Measurements from ENCODE around the gene FAM114A2.
"Not testable (repeated sequence)": the region's sequence is repeated elsewhere in the genome, so short reads cannot be mapped to it uniquely, and the experiment has no call there.

The FAM114A2 gene

DNA sequence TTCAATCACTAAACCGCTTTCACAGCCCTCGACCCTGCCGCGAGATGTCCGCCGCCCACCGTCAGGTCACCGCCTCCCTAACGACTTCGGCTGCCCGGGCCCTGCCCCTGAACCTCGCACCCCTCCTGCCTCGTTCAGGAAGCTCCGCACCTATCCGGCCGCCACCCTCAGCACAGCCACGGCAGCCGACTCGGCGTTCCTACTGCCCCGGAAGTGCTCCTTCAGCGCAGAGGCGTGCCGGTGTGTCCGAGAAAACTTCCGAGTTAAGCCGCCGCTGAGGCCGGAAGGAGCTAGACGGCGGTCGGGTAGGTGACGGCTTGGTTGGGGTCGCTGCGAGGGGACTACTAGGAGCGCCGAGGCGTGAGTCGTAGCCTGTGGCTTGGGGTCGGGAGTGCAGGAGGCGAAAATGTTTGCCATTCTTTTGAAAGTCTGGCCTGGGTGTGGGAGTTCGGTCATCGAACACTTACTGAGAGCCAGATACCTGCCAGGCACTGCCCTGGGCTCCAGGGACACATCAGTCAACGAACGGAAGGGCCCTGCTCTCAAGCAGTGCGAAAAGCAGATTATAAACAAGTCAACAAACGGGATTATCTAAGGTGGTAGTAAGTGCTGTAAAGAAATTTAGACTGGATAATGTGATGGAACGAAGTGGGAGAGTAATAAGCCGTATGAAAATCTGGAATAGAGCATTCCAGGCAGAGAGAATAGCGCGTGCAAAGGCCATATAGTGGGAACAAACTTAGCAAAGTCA is at the start of gene FAM114A2, which contains the start of gene MFAP3:
Gene FAM114A2, minus strand, starts transcription at position 204 of the 751 bp plus-strand sequence. CDS start 3,957 bp downstream, outside the sequence.
Gene MFAP3, plus strand, starts transcription at position 261 of the 751 bp plus-strand sequence. CDS start 10,756 bp downstream, outside the sequence.
- peak; percentile 69 to 77 for DNase-seq (ENCODE audit: low read depth in 1 of 2, low spot score in 1 of 2)

DNA sequence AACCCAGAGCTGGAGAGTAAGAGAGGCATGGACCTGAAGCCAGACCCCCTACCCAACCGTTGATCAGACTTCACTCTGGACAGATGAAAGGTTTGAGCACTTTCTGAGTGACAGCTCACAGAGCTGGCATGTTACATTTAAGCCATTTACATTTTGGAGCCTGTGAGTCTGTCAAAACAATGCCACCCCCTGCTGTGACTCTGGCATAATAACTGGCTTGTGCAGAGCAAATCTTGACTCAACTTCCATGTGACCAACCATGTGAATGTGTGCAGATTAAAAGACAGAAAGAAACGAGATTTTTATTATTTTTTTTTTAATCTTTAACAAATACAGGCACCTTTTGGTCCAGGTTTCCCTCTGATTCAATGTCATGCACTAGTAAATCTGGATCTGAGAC is 48.5 kb upstream of the FAM114A2 start:
- DNase-seq (ENCODE audit: low read depth in 1 of 2, low spot score in 1 of 2): no peak

DNA sequence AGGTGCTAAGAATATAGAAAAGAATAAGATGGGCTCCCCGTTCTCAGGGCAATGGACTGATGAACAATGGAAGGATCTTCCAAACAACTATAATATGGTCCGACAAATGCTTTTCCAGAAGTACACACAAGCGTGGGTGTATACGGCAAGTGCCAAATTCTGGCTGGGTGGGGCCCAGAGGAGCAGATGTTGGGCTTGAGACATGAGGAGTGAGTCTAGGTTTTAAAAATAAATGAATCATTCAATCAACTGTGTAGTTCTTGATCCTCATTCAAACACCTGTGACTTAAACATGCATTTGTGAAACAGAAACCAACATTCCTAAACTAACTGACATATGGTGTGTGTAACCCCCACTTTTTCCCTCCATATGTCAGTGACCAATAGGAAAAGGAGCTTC is 47.9 kb upstream of the FAM114A2 start:
- DNase-seq (ENCODE audit: low read depth in 1 of 2, low spot score in 1 of 2): no peak

DNA sequence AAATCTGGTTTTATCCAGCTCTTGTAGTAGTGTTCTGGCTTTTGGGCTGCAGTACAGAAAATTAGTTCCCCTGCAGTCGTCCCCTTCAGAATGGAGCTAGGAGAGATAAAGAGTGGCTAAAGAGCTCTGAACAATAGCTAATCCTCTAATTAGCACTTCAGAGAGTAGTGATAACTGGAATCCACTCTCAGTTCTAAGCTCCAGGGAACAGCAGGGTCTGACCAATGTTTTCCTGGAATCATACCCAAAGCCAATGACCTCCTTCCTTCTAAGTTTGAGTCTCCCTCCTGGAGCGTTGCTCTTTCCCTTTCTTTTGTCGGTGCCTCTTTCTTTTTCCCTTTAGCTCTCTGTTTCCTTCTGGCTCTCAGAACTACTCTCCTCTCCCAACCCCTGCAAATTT is 47.4 kb upstream of the FAM114A2 start:
- DNase-seq (ENCODE audit: low read depth in 1 of 2, low spot score in 1 of 2): no peak

DNA sequence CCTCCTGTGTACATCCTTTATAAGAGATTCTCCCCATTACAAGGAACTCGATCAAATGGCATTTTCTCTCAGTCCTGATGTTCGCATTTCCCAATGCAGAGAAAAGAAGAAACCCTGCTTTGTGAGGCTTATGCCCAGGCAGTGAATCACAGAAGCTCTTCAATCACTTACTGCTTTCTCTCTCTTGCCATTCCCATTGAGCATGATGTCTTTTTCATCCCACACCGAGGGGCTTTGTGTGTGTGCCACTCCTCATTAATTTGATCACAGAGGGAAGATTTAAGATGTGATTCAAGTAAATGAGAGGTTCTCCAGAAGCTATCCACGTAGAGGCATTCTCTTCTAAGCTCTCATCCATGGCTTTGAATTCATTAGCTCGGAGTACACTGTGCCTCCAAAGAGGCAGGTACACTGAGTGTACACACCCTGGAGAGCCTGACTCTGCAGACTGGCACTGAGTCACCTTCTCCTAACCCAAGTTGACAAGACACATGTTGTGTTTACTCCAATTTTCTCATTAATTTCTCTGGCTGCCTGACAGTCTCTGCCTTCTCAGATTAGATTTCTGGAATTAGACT is 45.4 kb upstream of the FAM114A2 start:
- DNase-seq (ENCODE audit: low read depth in 1 of 2, low spot score in 1 of 2): no peak

DNA sequence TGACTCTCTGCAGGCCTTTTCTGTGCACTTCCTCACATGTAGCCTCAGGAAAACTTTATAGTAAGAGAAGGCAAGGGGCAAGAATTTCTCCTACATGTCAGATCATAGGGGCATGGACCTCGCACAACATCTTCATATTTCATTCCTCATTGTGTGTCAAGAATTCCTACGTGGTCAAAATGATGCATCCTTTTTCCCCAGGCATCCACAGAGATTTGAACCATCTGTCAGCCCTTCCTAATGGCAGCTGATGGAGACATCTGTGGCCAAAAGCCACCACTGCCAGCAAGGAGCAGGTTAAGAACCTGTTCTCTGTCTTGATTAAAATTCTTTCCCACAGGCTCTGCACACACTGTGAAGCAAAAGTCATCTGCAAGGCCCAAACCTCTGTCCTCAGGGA is 42.5 kb upstream of the FAM114A2 start:
- no peak for DNase-seq (ENCODE audit: low read depth in 1 of 2, low spot score in 1 of 2)

DNA sequence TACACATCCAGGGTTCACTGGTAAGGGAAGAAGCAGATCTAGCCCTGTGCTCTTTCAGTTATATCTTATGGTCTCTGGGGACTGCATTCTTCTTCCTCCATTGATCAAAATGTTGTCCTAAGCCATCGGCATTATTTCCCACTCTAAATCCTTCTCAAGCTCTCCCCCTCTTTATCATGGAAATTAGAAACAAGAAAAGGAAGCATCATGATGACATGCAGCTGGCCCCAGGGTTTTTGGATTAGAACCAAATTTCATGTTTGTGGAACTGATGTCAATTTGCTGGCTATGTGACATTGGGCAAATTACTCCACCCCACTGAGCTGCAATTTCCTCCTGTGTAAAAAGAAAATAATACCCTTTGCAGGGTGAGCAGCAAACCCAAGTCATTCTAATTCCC is 39.6 kb upstream of the FAM114A2 start:
- no peak for DNase-seq (ENCODE audit: low read depth in 1 of 2, low spot score in 1 of 2)

DNA sequence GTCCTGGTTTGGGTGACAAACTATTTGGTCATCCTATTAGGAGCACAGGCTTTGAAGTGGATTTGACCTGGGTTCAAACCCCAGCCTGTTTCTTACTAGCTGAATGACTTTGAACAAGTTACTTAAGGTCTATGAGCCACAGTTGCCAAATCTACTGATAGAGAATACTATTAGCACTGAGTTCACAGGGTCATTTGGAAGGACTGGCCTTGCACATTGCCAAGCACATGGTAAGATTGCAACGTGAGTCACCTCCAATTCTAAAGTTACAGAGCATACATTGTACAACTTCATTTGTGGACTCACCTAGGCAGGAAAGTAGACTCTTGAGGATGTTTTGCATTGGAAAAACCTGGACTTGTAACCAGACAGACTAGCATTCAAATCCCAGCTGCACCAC is 39.0 kb upstream of the FAM114A2 start:
- no peak for DNase-seq (ENCODE audit: low read depth in 1 of 2, low spot score in 1 of 2)

DNA sequence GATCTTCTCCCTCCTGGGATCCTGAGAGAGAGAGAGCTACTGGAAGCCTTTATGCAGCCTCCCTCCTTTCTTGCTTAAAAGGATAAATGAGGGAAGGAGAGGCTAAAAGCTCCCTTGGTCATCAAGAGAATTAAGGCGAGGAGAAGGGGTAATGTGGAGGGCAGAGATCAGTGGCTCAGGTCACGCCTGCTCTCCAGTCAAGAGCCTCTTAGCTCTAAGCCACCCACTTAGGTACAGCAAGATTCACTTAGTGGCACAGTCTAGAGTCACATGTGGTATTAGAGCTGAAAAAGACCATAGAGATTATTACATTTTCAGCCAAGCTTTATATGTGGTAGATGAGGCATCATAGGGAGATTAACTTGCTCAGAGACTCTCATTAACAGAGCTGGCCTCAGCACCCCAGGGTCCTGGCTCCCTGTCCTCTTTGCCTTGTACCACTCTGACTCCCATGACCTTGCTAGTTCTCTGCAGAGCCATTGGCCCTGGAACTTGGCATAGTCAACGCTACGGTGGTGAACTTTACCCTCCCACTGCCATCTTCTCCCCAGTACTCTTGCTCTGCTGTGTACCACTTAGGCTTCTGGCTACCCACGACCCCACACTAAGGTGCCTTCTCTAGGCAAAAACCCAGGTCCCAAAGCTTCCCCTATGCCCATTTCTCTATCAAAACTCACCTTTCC is 37.7 kb upstream of the FAM114A2 start:
- no peak for DNase-seq (ENCODE audit: low read depth in 1 of 2, low spot score in 1 of 2)

DNA sequence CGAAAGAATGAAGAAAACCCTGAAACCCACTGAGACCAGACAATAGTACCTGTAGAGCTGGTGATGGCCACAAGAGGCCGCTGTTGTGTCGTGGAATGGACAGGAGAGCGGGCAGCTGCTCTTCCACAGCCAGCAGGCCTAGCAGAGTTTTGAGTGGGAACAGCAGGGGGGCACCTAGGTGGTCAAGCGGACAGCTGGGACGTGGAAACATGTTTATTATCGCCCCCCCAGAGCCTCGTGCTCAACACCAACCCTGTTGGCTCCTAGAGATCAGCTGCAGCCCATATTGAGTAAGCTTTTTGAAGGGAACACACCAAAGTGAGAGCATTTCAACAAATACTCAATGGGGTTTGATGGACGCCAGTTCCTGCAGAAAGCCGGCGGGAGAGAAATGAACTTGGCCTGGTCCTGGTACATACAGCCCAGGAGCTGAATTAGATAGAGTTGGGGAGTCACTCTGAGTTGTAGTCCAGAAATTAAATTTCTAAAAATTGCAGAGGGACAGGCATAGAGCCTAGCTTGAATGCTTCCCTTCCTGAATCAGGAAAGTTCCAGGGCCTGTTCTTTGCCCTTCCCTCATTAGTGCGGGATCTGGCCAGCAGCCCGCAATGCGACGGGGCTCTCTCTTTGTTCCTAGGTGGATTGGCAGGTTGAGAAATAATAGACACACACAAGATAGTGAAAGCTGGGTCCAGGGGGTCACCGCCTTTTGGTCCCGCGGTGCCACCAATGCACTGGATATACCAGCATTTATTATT is 33.9 kb upstream of the FAM114A2 start:
- peak; percentile 66 to 74 for DNase-seq (ENCODE audit: low read depth in 1 of 2, low spot score in 1 of 2)

DNA sequence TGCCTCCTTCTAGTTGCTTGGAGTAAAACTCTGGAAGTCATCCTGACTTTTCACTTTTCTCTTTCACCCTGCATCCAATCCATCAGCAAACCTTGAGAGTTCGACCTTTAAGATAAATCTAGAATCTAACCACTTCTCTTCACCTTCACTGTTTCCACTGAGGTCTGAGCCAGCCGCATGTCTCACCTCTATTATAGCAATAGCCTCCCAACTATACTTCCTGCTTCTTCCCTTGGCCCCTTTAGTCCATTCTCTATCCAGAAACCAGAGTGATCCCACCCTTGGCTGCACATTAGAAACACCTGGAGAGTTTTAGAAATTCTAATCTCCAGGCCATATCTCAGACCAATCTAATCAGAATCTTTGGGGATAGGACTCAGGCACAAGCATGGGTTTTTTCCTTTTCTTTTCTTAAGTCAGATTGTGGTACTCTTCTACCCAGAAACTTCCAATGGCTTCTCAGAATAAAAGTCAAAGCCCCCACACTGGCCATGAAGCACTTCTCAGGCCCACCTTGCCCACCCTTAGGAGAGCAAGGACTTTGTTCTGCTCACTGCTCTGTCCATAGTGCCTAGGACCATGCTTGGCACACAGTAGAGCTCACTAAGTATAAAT is 33.2 kb upstream of the FAM114A2 start:
- DNase-seq (ENCODE audit: low read depth in 1 of 2, low spot score in 1 of 2): no peak

DNA sequence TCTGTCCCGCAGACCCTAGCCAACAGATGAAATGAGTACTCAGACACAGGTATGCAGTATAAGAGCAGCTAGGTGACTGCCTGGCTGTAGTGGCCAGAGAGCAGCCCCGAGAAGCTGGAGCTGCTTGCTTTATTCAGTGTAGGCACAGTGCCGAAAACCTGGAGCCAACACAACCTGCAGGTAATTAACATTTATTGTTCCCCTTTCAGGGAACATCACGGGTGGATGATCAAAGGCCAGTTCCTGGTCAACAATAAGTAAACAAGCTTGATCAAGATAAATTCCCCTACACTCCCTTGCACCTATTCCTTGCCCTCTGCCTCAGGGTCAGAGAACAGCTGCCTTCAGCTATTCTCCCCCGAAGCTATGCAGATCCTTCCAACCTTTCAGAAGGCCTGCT is 31.1 kb upstream of the FAM114A2 start:
- not testable (repeated sequence) for DNase-seq (ENCODE audit: low read depth in 1 of 2, low spot score in 1 of 2)

DNA sequence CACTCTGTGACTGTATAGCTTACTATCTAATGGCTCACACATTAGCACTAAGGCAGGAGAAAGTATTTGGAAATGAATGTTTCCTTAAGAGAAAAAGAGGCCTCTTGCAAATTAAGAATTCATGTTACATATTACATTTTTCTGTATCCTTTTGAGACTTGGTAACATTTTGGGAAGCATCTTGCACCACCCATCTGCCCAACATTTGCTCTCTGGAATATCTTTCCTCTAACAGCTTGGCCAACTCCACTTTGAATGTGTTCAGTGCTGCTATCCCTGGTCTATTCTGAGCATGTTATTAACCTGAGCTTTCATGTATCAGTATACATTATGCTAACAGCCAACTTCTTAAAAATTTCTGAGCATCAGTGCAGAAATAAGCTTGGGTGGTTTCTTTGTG is 27.3 kb upstream of the FAM114A2 start:
- DNase-seq (ENCODE audit: low read depth in 1 of 2, low spot score in 1 of 2): no peak

DNA sequence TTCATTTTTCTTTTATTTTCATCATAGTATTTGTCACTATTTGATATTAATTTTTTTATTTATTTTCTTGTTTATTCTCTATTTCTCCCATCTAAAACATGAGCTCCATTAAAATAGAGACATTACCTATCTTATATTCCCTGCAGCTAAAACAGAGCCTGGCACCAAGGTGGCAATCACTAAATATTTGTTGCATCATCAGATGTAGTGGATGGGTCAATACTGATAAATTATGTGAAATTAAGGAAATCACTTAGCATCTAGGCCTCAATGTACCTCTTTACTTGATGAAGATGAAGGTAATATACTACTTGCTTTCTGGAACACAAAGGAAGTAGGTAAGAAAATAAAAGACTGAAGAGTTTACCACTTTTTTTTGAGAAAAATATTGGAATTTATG is 24.7 kb upstream of the FAM114A2 start:
- no peak for DNase-seq (ENCODE audit: low read depth in 1 of 2, low spot score in 1 of 2)

DNA sequence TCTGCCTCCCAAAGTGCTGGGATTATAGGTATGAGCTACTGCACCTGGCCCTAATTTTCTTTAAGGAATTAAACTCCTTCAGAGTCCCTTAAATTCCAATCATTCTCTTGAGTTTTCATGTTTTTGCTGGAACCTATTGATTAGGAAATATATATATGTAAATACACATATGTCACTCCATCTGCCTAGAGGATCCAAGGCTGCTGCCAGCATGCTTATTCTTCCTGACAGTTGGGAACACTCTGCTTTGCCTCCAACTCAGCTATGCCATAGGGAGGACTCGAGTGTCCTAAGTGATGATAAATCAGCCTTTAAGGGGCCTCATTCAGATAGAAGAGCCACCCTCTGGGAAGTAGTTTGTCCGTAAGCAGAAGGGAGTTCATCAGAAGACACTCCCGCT is 21.9 kb upstream of the FAM114A2 start:
- DNase-seq (ENCODE audit: low read depth in 1 of 2, low spot score in 1 of 2): no peak

DNA sequence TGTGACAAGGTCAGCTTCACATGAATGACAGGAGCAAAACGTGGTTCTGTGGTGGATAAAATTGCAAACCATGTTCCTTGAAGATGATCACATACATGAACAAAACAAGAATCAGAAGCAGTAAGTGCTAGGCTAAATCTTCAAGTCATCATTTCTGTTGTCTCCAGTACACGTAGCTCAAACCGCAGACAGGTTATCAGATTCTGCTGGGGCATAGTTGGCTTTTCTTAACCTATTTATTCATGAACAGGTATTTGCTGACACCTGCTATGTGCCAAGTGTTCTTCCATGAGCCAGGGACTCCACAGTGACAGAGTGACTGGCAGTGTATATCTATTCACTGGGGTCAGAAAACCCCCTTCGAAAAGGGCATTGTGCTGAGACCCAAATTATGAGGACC is 20.9 kb upstream of the FAM114A2 start:
- no peak for DNase-seq (ENCODE audit: low read depth in 1 of 2, low spot score in 1 of 2)

DNA sequence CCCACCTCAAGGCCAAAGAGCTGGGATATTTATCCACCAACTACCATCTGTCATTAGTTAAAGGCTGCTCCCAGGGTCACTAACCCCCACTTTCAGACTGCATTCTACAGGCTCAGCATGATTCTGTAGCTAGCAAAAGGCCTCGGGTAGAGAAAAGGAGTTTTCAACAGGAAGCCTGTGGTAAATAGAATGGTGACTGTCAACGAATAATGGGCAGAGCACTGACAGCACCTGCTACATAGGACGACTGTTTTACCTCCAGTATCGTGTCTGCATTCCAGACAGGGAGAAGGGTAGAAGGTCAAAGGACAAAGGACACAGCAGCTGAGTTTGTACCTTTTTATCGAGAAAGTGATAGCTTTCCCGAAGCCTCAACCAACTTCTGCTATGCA is 20.3 kb upstream of the FAM114A2 start:
- DNase-seq (ENCODE audit: low read depth in 1 of 2, low spot score in 1 of 2): no peak

DNA sequence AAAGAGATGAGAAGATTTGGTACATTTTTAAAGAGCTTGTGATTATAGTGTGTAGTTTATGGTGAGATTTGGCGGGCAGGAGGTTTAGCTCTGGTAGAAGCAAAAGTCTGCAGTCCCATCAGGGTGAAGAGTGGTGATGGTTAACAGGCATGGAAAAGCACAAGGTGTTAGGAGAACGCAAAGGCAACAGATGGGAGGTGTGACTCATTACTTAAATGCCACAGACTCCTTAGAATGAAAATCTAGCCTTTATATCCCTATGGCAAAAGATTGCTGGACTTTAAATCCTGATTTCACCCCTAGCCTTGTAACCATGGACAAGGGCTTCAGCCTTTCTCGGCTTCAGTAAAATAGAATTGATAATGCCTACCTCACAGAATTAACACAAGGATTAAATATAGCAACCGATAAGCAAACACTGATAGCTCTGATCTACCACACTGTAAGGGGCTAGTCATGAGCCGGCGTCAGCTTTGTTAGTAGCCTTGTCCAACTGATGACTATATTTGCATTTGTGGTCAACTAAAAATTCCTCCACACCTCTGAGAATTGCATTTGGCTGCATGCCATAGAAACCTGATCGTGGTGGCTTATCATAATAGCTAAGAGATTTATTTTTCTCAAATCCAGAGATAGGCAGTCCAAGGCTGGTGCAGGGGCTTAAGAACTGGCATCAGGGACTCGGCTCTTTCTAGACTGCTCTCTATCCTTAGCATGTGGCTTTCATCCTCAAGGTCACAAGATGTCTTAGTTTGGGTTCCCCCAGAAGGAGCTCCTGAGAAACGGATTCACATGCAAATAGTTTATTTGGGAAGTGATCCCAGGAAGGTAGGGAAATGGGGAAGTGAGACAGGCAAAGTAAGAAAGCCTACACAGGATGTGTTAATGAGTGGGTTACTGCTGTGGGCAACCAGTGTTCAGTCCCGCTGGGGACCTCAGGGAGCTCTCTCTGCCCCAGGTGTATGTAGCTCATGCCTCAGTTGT is 19.6 kb upstream of the FAM114A2 start:
- no peak for DNase-seq (ENCODE audit: low read depth in 1 of 2, low spot score in 1 of 2)

DNA sequence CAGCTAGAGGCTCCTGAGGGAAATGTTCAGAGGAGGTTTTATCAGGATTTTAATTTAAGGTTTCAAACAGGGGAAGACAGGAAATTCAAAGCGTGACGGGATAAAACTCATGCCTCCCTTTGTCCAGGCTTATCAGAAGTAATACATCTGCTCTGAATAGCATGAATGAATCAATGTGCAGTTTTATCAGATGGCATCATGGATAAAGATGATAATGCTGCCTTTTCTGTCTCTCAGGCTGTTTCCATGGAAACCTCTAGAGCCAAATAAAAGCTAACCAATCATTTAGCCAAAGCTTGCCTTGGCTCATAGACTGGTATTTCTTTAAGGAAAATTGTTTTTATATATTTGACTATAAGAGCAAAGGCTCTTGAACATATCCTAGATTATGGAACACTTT is 16.5 kb upstream of the FAM114A2 start:
- DNase-seq (ENCODE audit: low read depth in 1 of 2, low spot score in 1 of 2): no peak

DNA sequence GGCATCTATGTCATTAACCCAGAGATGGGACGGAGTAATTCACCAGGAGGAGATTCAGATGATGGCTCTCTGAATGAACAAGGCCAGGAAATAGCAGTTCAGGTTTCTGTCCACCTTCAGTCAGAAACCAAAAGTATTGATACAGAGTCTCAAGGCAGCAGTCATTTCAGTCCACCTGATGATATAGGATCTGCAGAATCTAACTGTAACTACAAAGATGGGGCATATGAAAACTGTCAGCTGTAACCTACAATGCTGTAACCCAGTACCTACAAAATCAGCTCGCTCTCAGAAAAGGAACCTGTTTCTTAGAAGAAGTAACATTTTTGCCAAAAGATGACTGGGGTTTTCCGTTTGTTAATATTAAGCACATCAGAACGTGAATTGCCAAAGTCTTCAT is 14.8 kb upstream of the FAM114A2 start:
- no peak for DNase-seq (ENCODE audit: low read depth in 1 of 2, low spot score in 1 of 2)

All from stimulated activated CD4-positive, alpha-beta T cell treated with anti-CD3 and anti-CD28 coated beads, Interleukin-15, amount 100 ng/mL, for 1 hour (primary cell).